ENCODE measurements around the gene SPAG16.

Gene SPAG16

GRCh38 chr2:214376618-214377285, 1092.5 kb downstream of the SPAG16 start:
- DNase-seq (ENCODE audit: insufficient read length, low spot score) (no peak), FAIRE-seq (no peak)
- no peak for TF ChIP-seq POLR2A (IDR thresholded peaks at IDR 0.05; ENCODE audit: low read depth, low read length)

GRCh38 chr2:214377286-214377624, 1093.0 kb downstream of the SPAG16 start:
- no peak for FAIRE-seq
- no peak for DNase-seq (ENCODE audit: insufficient read length, low spot score)
- no peak for TF ChIP-seq POLR2A (IDR thresholded peaks at IDR 0.05; ENCODE audit: low read depth, low read length)

DNA sequence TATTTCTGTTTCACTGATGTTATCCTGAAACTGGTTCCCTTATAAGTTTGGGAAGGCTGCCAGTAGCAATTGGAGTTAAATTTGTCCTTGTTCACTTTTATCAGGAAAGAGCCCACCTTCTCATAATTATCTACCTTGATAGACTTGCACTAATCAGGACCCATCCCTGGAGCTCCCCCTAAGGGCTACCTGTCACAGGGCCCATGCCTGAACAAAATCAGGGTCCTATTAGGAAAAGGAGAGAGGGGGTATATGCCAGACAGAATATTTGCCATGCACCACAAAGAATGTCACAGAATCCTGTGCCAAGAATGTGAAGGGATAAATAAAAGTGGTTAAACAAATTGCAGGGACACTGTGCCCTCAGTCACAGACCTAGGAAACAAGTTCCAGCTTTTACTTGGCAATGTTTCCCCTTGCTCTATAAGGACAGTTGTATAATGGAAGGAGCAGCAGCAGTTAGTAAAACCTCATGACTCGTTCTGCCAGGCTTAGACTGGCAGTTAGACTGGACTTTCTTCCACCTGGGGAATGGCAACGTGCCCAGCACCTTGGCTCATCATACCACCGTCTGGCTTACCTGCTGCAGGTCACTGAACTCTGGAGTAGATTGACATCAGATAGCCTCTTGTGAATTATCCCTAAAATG, 1094.3 kb downstream of the SPAG16 start:
- FAIRE-seq: no peak
- no peak for DNase-seq (ENCODE audit: insufficient read length, low spot score)
- no peak for TF ChIP-seq POLR2A (IDR thresholded peaks at IDR 0.05; ENCODE audit: low read depth, low read length)

DNA sequence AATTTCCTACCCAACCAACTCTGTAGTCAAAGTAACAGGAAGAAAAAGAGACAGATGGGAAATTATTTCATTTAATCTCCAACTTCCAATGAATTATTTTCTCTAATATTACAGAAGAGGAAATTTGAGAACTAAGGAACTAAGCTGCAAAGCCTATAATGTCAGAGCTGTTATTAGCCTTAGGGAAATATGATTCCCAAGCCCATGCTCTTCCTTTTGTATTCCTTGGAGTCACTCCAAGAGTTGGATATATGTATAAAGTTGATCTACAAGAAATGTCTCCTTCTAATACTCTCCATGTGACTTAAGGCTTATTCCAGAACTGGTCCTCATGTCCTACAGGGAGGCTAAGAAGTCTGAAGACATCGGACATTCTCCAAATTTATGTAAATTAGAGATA, 1095.0 kb downstream of the SPAG16 start:
- DNase-seq (ENCODE audit: insufficient read length, low spot score) (no peak), FAIRE-seq (no peak)
- no peak for TF ChIP-seq POLR2A (IDR thresholded peaks at IDR 0.05; ENCODE audit: low read depth, low read length)

DNA sequence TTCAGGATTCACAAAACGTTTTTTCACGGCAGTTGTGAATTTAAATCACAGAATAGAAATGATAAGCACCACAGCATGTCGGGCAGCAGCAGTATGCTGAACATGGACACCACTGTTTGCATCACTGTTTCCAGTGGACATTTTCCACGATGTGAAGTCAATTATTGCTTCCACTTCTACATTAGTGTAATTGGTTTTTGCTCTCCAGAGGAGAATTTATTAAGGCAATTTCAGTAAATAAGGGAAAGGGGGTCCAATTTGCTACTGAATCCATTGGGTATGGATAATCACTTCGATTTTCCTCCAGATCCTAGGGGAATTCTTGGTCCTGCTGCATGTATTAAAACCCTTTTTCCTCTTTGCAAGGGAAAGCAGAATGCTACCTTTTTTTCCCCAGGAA, 1096.4 kb downstream of the SPAG16 start:
- DNase-seq (ENCODE audit: insufficient read length, low spot score): no peak
- FAIRE-seq: no peak
- TF ChIP-seq POLR2A (IDR thresholded peaks at IDR 0.05; ENCODE audit: low read depth, low read length): no peak

DNA sequence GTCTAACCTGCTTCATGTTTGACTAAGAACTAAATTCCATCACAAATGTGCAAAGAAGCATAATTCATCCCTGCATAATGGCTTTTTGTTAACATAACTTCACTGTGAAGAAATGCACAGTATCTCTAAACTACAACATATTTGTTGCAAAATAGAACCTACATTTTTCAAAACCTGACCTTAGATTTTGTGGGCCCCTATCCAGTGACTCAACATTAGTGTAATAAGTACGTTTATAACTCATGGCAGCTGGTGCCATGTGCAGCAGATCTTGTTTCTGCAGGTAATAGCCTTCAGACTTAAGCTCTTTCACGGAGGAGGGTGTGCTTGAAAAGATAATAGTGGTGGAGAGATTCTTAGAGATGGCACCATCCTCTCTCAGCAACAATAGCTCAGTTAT, 1098.0 kb downstream of the SPAG16 start:
- FAIRE-seq: no peak
- no peak for DNase-seq (ENCODE audit: insufficient read length, low spot score)
- TF ChIP-seq POLR2A (IDR thresholded peaks at IDR 0.05; ENCODE audit: low read depth, low read length): no peak

- DNase-seq (ENCODE audit: insufficient read length, low spot score) (no peak), FAIRE-seq (no peak)
- no peak for TF ChIP-seq POLR2A (IDR thresholded peaks at IDR 0.05; ENCODE audit: low read depth, low read length)
These were observed 1102.5 kb downstream of the SPAG16 start for GRCh38 chr2:214386720-214387119.

DNA sequence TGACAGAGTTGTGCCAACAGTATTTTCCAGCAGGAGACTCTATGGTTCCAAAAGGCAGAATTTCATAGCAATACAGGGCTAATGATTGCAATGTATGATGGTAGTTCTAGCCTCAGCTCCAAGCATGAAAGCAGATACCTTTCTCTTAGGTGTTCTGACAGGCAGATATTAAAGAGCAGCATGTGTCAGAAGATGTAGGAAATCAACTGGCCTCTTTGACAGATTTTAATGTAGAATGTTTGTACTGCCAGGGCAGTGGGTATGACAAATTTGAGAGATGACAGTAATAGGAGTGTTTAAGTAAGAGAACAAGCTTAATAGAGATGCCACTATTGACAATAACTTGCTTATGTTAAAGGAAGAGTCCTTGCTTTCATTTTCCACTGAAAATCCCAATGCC, 1105.1 kb downstream of the SPAG16 start:
- FAIRE-seq (no peak), DNase-seq (ENCODE audit: insufficient read length, low spot score) (no peak)
- no peak for TF ChIP-seq POLR2A (IDR thresholded peaks at IDR 0.05; ENCODE audit: low read depth, low read length)

DNA sequence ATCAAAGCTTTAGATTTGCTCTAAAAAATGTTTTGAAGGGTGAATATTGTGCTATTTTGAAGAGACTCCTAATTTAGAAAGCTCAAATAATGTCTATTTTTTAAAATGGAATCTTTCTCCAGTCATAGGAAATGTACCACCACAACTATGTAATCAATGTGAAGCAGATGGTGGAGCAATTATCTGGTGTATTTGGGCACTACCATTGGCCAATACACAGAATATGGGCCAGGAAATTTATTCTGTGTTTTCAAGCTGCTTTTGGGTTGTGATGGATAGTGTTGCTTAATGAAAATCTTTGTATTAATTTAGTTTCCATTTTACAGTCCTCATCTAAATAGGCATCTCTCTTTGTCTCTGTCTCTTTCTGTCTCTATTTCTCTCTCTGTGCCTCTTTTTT, 1109.5 kb downstream of the SPAG16 start:
- DNase-seq (ENCODE audit: insufficient read length, low spot score) (no peak), FAIRE-seq (no peak)
- TF ChIP-seq POLR2A (IDR thresholded peaks at IDR 0.05; ENCODE audit: low read depth, low read length): no peak

GRCh38 chr2:214395040-214395439, 1110.8 kb downstream of the SPAG16 start:
- DNase-seq (ENCODE audit: insufficient read length, low spot score) (no peak), FAIRE-seq (no peak)
- TF ChIP-seq POLR2A (IDR thresholded peaks at IDR 0.05; ENCODE audit: low read depth, low read length): no peak

- TF ChIP-seq POLR2A (IDR thresholded peaks at IDR 0.05; ENCODE audit: low read depth, low read length): no peak
- FAIRE-seq: no peak
- DNase-seq (ENCODE audit: insufficient read length, low spot score): no peak
These were observed 1117.3 kb downstream of the SPAG16 start for GRCh38 chr2:214401580-214401979.

DNA sequence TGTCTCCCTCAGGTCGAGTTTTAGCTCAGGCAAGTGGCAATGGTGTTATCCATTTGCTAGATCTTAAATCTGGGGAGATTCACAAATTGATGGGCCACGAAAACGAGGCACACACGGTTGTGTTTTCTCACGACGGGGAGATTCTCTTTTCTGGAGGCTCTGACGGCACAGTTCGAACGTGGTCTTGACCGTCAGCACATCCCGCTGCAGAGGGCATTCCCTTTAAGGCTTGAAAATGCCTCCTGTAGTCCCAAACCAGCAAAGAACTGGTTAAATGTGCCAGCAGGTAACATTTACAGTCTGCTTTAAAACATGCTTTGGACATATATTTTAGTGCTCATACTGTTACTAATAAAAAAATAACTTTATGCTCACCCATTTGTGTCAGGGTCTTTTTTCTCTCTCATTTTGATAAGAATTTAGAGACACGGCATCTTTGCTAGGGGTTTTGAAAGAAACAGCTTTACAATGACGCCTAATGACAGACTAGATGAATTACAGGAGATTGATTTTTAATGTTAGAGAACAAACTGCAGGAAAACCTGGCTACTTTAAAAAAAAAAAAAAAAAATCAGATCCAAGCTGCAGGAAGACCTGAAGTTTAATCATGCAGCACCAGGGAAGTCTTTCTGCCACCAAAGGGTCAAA, 1126.0 kb downstream of the SPAG16 start:
- no peak for FAIRE-seq
- TF ChIP-seq POLR2A (IDR thresholded peaks at IDR 0.05; ENCODE audit: low read depth, low read length): no peak
- no peak for DNase-seq (ENCODE audit: insufficient read length, low spot score)

DNA sequence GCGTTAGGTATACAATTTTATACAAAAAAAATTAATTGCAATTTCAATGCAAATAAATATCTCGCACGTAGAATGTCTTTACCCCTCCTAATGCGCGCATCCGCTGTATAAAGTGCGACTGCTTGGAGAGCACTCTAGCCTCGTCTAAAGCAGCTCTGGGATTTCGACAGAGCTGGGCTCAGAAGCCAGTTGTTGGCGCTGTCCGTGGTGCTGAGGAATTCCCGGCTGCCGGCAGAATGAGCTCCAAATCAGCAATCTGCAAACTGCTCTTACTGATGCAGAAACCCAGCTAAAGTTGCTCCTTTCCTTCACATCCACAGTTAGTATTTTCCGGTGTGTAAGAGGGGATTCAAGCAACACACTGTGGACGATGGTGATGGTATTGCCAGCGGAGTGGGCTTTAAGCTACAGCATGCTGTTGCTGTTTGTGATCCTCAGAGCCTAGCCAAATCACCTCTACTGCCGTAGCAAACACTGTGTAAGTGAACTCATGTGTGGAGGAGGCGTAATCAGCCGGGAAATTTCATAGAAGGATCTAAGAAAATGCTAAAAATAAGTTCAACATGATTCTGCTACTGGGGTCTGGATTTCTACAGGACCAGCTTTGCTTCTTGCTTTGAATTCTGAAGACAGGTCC, 1126.8 kb downstream of the SPAG16 start, which contains the start of gene VWC2L:
Gene VWC2L, plus strand, starts transcription at position 137 of the 637 bp plus-strand sequence. CDS start 3,140 bp downstream, outside the sequence.
- FAIRE-seq: peak; percentile 68
- peak; percentile 40 for DNase-seq (ENCODE audit: insufficient read length, low spot score)
- TF ChIP-seq POLR2A (IDR thresholded peaks at IDR 0.05; ENCODE audit: low read depth, low read length): no peak

DNA sequence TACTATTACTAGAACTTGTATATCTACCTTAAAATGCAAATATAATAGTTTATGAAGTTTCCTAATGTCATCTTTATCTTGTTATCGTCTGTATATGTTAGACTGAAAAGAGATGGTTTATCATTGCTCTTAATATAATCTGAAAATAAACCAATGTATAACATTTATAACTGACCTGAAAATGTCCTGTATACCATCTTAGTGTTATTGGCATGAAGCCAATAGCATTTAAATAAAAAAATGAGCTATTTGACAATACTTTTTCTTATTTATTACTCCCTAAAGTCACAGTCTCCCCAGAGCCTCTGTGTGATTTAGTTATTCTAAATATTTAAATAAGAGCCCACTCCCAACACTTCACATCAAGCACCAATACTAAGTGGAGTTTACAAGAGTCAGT, 1128.4 kb downstream of the SPAG16 start:
- no peak for TF ChIP-seq POLR2A (IDR thresholded peaks at IDR 0.05; ENCODE audit: low read depth, low read length)
- DNase-seq (ENCODE audit: insufficient read length, low spot score) (no peak), FAIRE-seq (no peak)

All from H54 (cell line).